AG04449 (cell line): Measurements from ENCODE around the gene RAD51B.
A peak's percentile ranks its signal among the peaks of the same experiment; 100 is the strongest.

Experiments used
- CTCF ChIA-PET: fragments of 350-600 bp; formaldehyde crosslinking; extraction: SDS; loops from one replicate; lab custom pipeline; 2021; ENCODE audit warnings: antibody characterized with exemption; lab: Yijun Ruan, JAX
- POLR2A ChIA-PET: fragments of 400-600, 350-600 bp; formaldehyde crosslinking; extraction: SDS; loops from one replicate; lab custom pipeline; 2020; ENCODE audit warnings: antibody characterized with exemption, inconsistent platforms; lab: Yijun Ruan, JAX
- DNase-seq: peaks from one replicate; pipeline ENCODE4 v3.0.0-alpha.2; 2010; ENCODE audit warnings: low read depth, low spot score
- H3K4me3 ChIP-seq: 2 replicates; pipeline ENCODE4 v1.5.1; 2011; ENCODE audit warnings: low read depth, mild to moderate bottlenecking, control low read depth, low read length
- CTCF ChIP-seq: IDR thresholded peaks from one replicate; pipeline ENCODE4 v1.5.1; 2011; ENCODE audit warnings: mild to moderate bottlenecking, moderate library complexity, low read length, control low read depth, inconsistent platforms; ENCODE audit not compliant: insufficient read depth; ENCODE audit errors: missing control alignments

RAD51B gene

GRCh38 chr14:68679746-68680467, 860.3 kb downstream of the RAD51B start:
- POLR2A ChIA-PET: interaction anchor here (1.7 kb wide), 1 partner anchor 113 kb away, joined by 6 read pairs; the partner anchor contains the start of gene ZFP36L1
- CTCF ChIA-PET: interaction anchor here (1.5 kb wide), 1 partner anchor 15 kb away, joined by 3 read pairs; no protein-coding TSS in a partner anchor

GRCh38 chr14:68680541-68681051, 861.0 kb downstream of the RAD51B start:
- CTCF ChIA-PET: interaction anchor here (0.7 to 1.5 kb wide), 2 partner anchors 14 to 15 kb away, joined by 3 read pairs; no protein-coding TSS in a partner anchor
- POLR2A ChIA-PET: interaction anchor here (1.7 kb wide), 1 partner anchor 112 kb away, joined by 6 read pairs; the partner anchor contains the start of gene ZFP36L1
- no peak overlapping the region for H3K4me3 ChIP-seq
- no peak for DNase-seq
- no peak for TF ChIP-seq CTCF

More at GRCh38 chr14:68679746-68680467, 860.3 kb downstream of the RAD51B start:
- TF ChIP-seq CTCF: no peak
- DNase-seq: no peak
- H3K4me3 ChIP-seq: no peak overlapping the region

- ChIA-PET CTCF (interaction anchor here (0.7 to 1.5 kb wide), 2 partner anchors 13 to 16 kb away, joined by 3 read pairs; no protein-coding TSS in a partner anchor), POLR2A (interaction anchor here (1.7 kb wide), 1 partner anchor 112 kb away, joined by 6 read pairs; the partner anchor contains the start of gene ZFP36L1)
- no peak overlapping the region for H3K4me3 ChIP-seq
- DNase-seq: no peak
- no peak for TF ChIP-seq CTCF
These were observed 861.9 kb downstream of the RAD51B start for GRCh38 chr14:68681256-68682011.

GRCh38 chr14:68682166-68683103, 862.9 kb downstream of the RAD51B start:
- ChIA-PET POLR2A (interaction anchor here (0.7 to 1.4 kb wide), 9 partner anchors 12 to 295 kb away, joined by 3 to 11 read pairs (median 3); partner anchors contain the start of gene ZFP36L1), CTCF (interaction anchor here (0.8 to 1.8 kb wide), 4 partner anchors 12 to 113 kb away, joined by 3 to 7 read pairs (median 4); no protein-coding TSS in a partner anchor)
- no peak for TF ChIP-seq CTCF
- no peak overlapping the region for H3K4me3 ChIP-seq
- peak; percentile 92 for DNase-seq

- POLR2A ChIA-PET: interaction anchor here (1.0 to 1.4 kb wide), 7 partner anchors 12 to 296 kb away, joined by 3 to 11 read pairs (median 4); partner anchors contain the start of gene ZFP36L1
- H3K4me3 ChIP-seq: no peak overlapping the region
These were observed 863.7 kb downstream of the RAD51B start for GRCh38 chr14:68683326-68683725.

More at GRCh38 chr14:68683326-68683725, 863.7 kb downstream of the RAD51B start:
- no peak for TF ChIP-seq CTCF
- DNase-seq: no peak
- CTCF ChIA-PET: interaction anchor here (0.8 to 1.8 kb wide), 4 partner anchors 11 to 112 kb away, joined by 3 to 7 read pairs (median 4); no protein-coding TSS in a partner anchor
